Measurements from ENCODE around the gene EPHA2. TPM values are rescaled to one million over a fixed set of nuclear protein-coding genes. Genes with fewer than 3 reads are reported as not detected.

Gene EPHA2
- total and polyA plus RNA-seq, 8 donors = 4.6 to 200 (median 23.4) TPM

DNA sequence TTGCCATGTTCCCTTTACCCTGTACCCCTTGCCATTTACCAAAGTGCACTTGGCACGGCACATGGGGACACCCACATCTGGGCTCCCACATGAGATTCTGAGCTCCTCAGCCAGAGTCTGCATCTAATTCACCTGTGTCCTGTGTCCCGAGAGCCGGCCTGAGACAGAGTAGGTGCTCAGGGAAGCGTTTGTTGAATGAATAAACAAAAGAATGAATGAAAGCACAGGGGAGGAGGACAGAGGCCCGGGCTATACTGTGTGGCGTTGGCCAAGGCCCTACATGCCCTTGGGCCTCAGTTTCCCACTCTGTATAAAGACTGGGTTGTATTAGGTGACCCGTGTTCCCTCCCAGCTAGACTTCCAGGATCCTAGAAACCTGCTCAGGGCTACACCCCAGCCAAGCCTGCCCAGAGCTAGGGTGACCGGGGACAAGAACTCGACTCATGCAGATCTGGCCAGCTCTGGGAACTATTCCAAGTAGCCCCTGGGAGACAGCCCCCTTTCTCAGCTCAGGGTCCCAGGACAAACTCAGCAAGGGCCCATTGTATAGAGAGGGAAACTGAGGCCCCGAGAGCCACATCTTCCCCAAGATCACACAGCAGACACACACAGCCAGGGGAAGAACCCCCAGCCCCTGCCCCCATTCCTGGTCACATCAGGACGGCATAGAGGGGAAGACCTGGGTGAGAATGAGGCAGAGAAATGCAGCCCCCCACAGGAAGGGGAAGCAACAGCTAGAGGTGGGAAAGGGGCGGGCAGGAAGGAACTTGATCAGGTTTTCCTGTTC is 6.0 kb downstream of the EPHA2 start:
- Histone ChIP-seq H3K9me3 (no peaks in the 10 kb centered on the region), H3K27ac (peak overlapping the region in 4 of 5 donors; percentile 21 to 95 (median 92)), H3K4me1 (peaks cover 66 to 94% (median 72%) of the 10 kb centered on the region in 4 donors), H3K36me3 (peaks cover 10 to 42% (median 25%) of the 10 kb centered on the region in 4 donors), H3K27me3 (peaks cover 0 to 9% (median 0%) of the 10 kb centered on the region in 3 donors), H3K4me3 (no peak overlapping the region)
- no peak for DNase-seq
- intact Hi-C loops (cut with DNase I; ENCODE audit: low total_unique reads) = no loop called here
- TF ChIP-seq POLR2A (IDR thresholded peaks at IDR 0.05) (no peak), EP300 (IDR thresholded peaks at IDR 0.05) (no peak), POLR2AphosphoS5 (IDR thresholded peaks at IDR 0.05) (no peak), CTCF (IDR thresholded peaks at IDR 0.05) (no peak)
- WGBS, 5 donors = 66 to 73% (median 69%) methylated on average over 12 of the region's 12 CpGs

DNA sequence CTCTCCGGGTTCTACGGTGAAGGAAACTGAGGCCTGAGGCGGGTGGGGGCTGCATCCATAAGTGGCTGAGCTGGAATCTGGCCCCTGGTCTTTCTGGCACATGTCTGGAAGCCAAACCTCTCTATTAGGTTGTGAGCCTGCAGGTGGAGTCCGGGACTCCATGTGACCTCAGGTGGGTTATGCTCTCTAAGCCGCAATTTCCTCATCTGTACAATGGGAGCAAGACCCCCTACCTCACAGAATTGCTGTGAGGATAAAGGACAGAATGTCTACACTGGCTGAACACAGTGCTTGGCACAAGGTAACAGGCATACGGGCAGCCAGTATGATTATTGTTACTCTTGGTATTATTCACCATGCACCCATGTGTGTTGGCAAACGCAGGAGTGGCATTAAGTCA is 6.7 kb downstream of the EPHA2 start:
- 83 to 92% (median 87%) methylated on average over 7 of the region's 7 CpGs for WGBS, 5 donors
- Histone ChIP-seq H3K9me3 (no peaks in the 10 kb centered on the region), H3K4me1 (peaks cover 68 to 94% (median 73%) of the 10 kb centered on the region in 4 donors), H3K27ac (no peak overlapping the region), H3K36me3 (peaks cover 10 to 42% (median 25%) of the 10 kb centered on the region in 4 donors), H3K27me3 (peaks cover 0 to 9% (median 0%) of the 10 kb centered on the region in 3 donors), H3K4me3 (no peak overlapping the region)
- no peak for DNase-seq
- no peak for TF ChIP-seq EP300 (IDR thresholded peaks at IDR 0.05)
- TF ChIP-seq POLR2A (IDR thresholded peaks at IDR 0.05) = no peak
- TF ChIP-seq CTCF (IDR thresholded peaks at IDR 0.05) = no peak
- no peak for TF ChIP-seq POLR2AphosphoS5 (IDR thresholded peaks at IDR 0.05)
- intact Hi-C loops (cut with DNase I; ENCODE audit: low total_unique reads) = no loop called here

GRCh38 chr1:16148329-16149092 is 7.4 kb downstream of the EPHA2 start:
- 88 to 91% (median 89%) methylated on average over 32 to 39 of the region's 39 CpGs for WGBS, 5 donors
- no peak for TF ChIP-seq CTCF (IDR thresholded peaks at IDR 0.05)
- no peak for TF ChIP-seq POLR2A (IDR thresholded peaks at IDR 0.05)
- no peak for TF ChIP-seq POLR2AphosphoS5 (IDR thresholded peaks at IDR 0.05)
- Histone ChIP-seq H3K27me3 (peaks cover 0 to 8% (median 0%) of the 10 kb centered on the region in 3 donors), H3K36me3 (peaks cover 10 to 42% (median 25%) of the 10 kb centered on the region in 4 donors), H3K4me3 (no peak overlapping the region), H3K27ac (peak overlapping the region in 1 of 5 donors; percentile 89), H3K4me1 (peaks cover 66 to 92% (median 72%) of the 10 kb centered on the region in 4 donors), H3K9me3 (no peaks in the 10 kb centered on the region)
- DNase-seq = no peak
- intact Hi-C loops (cut with DNase I; ENCODE audit: low total_unique reads) = no loop called here

DNA sequence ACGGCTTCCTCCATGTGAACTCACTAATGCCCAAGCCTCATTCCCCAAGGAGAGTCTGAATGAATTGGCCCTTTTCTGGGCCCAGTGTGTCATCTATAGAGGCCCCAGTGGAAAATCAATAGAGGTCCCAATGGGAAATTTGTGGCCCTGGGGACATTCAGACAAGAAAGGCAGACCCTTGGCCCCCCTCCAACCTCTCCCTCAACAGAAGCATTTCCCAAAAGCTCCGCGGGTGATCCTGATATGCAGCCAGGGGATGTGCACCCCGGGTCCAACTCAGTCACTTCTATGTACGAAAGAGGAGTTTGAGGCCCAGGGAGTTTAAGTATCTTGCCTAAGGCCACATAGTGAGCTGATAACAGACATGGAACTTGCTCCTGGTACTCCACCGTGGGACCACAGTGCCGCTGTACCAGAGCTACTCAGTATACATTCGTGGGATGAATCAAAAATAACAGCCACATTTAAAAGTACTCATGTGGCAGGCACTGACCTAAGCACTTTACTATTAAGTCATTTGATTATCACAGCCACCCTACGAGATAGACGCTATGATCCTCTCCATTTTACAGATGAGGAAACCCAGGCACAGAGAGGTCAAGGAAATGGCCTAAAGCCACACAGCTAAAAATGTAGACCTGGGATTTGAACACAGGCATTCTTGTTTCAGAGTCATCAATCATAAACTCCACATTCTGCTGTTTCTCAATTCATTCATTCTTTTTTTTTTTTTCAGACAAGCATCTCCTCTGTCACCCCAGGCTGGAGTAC is 8.5 kb downstream of the EPHA2 start:
- no peak for DNase-seq
- TF ChIP-seq CTCF (IDR thresholded peaks at IDR 0.05) (no peak), EP300 (IDR thresholded peaks at IDR 0.05) (no peak)
- Histone ChIP-seq H3K4me3 (peak overlapping the region in 1 of 4 donors; percentile 29), H3K9me3 (no peaks in the 10 kb centered on the region), H3K36me3 (peaks cover 10 to 42% (median 29%) of the 10 kb centered on the region in 4 donors), H3K27ac (peak overlapping the region; percentile 15 to 97 (median 89)), H3K4me1 (peaks cover 55 to 89% (median 75%) of the 10 kb centered on the region in 4 donors), H3K27me3 (no peaks in the 10 kb centered on the region)
- intact Hi-C loops (cut with DNase I; ENCODE audit: low total_unique reads) = no loop called here
- WGBS, 5 donors = 51 to 69% (median 59%) methylated on average over 10 of the region's 10 CpGs
